Mucosa of descending colon (tissue), 3 donors: ENCODE measurements around the gene KMT5C. TPM values are rescaled to one million over a fixed set of nuclear protein-coding genes. Genes with fewer than 3 reads are reported as not detected.
A peak's percentile ranks its signal among the peaks of the same experiment; 100 is the strongest.

Source experiments
- ATAC-seq: fragments of 200-7000 bp; cut with Tn5 transposase; one replicate; pipeline ENCODE4 v1.9.1; 2020; ENCODE audit warnings: mild to moderate bottlenecking, moderate library complexity
- DNase-seq, 3 donors: peaks; one replicate each; pipeline ENCODE4 v3.0.0-alpha.2; 2020
- H3K36me3 ChIP-seq: fragments of 200-600 bp; one replicate; pipeline ENCODE4 v1.8.0; 2021; ENCODE audit warnings: low read depth, mild to moderate bottlenecking
- H3K4me1 ChIP-seq: fragments of 200-600 bp; one replicate; pipeline ENCODE4 v1.8.0; 2021; ENCODE audit warnings: low read depth, mild to moderate bottlenecking
- H3K4me3 ChIP-seq: fragments of 200-600 bp; one replicate; pipeline ENCODE4 v1.8.0; 2021; ENCODE audit warnings: mild to moderate bottlenecking
- H3K9me3 ChIP-seq: fragments of 200-600 bp; one replicate; pipeline ENCODE4 v1.8.0; 2021; ENCODE audit warnings: mild to moderate bottlenecking
- CTCF ChIP-seq: fragments of 200-600 bp; IDR thresholded peaks from one replicate; pipeline ENCODE4 v1.8.0; 2022; ENCODE audit warnings: antibody characterized with exemption, mild to moderate bottlenecking
- intact Hi-C, 2 donors: fragments of 100-400 bp; cut with DNase I in 1 of 2; cut with micrococcal nuclease in 1 of 2; formaldehyde crosslinking; loops; one replicate each; pipeline versions ENCODE4 v1.11.0 to v1.11.1; 2022; cut with DNase I, micrococcal nuclease
- total RNA-seq, 3 donors: library from RNA; stranded (reverse); fragmentation: NEBNext Ultra II Directional in 2 of 3; extraction: Animal tissue kit (Norgen Biotek cat#: 25700) in 2 of 3; gene quantifications; one replicate each; pipeline versions ENCODE4 v1.2.1 to v1.2.4, GENCODE V29; 2021 to 2023
- donor health status: DM: no; HTN: no; CAD: no; lungs with moderate emphysema.
- donor health status: DM: no; HTN: no; CAD: no.
- donor health status: DM: no; HTN: yes; CAD: no.

Gene KMT5C
- total RNA-seq, 3 donors from 2014 or later: 14.7 to 19.3 (median 16.5) TPM

- Histone ChIP-seq H3K9me3 (no peaks in the 10 kb centered on the region), H3K36me3 (peaks cover 7% of the 10 kb centered on the region), H3K4me3 (peak overlapping the region; percentile 34), H3K4me1 (peaks cover 17% of the 10 kb centered on the region)
- no peak for TF ChIP-seq CTCF
- DNase-seq (peak; percentile 56 to 72 (median 69)), ATAC-seq (peak; percentile 1)
- intact Hi-C loops: no loop called here
These were observed 460 bp downstream of the KMT5C start for GRCh38 chr19:55339889-55340783.

GRCh38 chr19:55340784-55341147 lies 1.1 kb downstream of the KMT5C start:
- H3K36me3 ChIP-seq: peaks cover 7% of the 10 kb centered on the region
- peaks cover 21% of the 10 kb centered on the region for H3K4me1 ChIP-seq
- DNase-seq: peak in 2 of 3 donors; percentile 35 to 69
- intact Hi-C loops: no loop called here
- H3K9me3 ChIP-seq: no peaks in the 10 kb centered on the region
- TF ChIP-seq CTCF: no peak
- ATAC-seq: no peak
- no peak overlapping the region for H3K4me3 ChIP-seq

- intact Hi-C loops: no loop called here
- H3K4me3 ChIP-seq: no peak overlapping the region
- H3K4me1 ChIP-seq: peaks cover 25% of the 10 kb centered on the region
- TF ChIP-seq CTCF: no peak
- peak; percentile 4 for ATAC-seq
- DNase-seq: peak; percentile 82 to 88 (median 88)
- H3K36me3 ChIP-seq: peaks cover 7% of the 10 kb centered on the region
- H3K9me3 ChIP-seq: no peaks in the 10 kb centered on the region
These were observed 1.5 kb downstream of the KMT5C start for GRCh38 chr19:55341171-55341588.

- TF ChIP-seq CTCF: no peak
- ATAC-seq (no peak), DNase-seq (peak in 2 of 3 donors; percentile 47 to 58)
- intact Hi-C loops: no loop called here
- Histone ChIP-seq H3K4me1 (peaks cover 25% of the 10 kb centered on the region), H3K36me3 (peaks cover 7% of the 10 kb centered on the region), H3K4me3 (no peak overlapping the region), H3K9me3 (no peaks in the 10 kb centered on the region)
These were observed 2.2 kb downstream of the KMT5C start for GRCh38 chr19:55341595-55342531.

GRCh38 chr19:55344444-55344843 lies 4.8 kb downstream of the KMT5C start:
- H3K4me1 ChIP-seq: peaks cover 19% of the 10 kb centered on the region
- H3K4me3 ChIP-seq: no peak overlapping the region
- TF ChIP-seq CTCF: no peak
- intact Hi-C loops: no loop called here
- H3K9me3 ChIP-seq: no peaks in the 10 kb centered on the region
- ATAC-seq (no peak), DNase-seq (no peak)
- H3K36me3 ChIP-seq: peaks cover 3% of the 10 kb centered on the region
